ENCODE results near the gene COLGALT1.

COLGALT1 gene

DNA sequence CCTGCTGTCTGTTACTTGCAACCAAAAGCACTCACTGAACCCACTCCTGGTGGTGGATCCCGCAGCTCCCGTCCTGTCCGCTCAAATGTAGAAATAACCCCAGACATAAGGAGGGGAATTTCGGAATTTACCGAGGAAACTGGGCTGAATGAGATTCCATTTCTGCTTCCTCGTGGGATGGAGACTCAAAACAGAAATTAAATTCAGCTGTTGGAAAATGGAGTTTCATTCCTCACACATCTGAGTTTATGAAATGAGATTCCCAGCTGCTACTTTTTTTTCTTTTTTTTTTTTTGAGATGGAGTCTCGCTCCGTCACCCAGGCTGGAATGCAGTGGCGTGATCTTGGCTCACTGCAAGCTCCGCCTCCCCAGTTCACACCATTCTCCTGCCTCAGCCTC lies 44.3 kb downstream of the COLGALT1 start:
- no peak for DNase-seq (ENCODE audit: extremely low spot score)
- TF ChIP-seq, protein P1, sequence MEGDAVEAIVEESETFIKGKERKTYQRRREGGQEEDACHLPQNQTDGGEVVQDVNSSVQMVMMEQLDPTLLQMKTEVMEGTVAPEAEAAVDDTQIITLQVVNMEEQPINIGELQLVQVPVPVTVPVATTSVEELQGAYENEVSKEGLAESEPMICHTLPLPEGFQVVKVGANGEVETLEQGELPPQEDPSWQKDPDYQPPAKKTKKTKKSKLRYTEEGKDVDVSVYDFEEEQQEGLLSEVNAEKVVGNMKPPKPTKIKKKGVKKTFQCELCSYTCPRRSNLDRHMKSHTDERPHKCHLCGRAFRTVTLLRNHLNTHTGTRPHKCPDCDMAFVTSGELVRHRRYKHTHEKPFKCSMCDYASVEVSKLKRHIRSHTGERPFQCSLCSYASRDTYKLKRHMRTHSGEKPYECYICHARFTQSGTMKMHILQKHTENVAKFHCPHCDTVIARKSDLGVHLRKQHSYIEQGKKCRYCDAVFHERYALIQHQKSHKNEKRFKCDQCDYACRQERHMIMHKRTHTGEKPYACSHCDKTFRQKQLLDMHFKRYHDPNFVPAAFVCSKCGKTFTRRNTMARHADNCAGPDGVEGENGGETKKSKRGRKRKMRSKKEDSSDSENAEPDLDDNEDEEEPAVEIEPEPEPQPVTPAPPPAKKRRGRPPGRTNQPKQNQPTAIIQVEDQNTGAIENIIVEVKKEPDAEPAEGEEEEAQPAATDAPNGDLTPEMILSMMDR (IDR thresholded peaks at IDR 0.05; ENCODE audit: control extremely low read depth, extremely low read depth, low read depth, missing control alignments): no peak
- ChIA-PET POLR2A (no interaction called here), CTCF (interaction anchor here (1.3 kb wide), 1 partner anchor 14 kb away, joined by 3 read pairs; no protein-coding TSS in a partner anchor)

DNA sequence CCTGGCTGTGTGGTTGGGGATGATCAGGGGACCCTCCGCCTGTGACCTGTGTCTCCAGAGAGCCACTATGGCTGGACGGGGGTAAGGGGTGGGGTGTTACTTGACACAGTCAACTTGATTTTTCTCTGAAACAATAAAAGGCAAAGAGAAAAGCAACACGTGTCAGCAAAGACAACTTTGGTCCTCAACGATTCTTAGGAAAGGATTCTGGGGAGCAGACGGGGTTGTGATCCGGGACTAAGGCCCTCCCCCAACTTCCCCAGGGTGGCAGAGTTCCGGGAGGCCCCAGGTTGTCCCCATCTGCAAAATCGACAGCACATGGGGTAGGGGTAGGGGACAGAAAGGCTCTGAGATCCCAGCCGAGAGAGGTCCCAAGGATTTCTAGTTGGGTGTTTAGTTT lies 46.2 kb downstream of the COLGALT1 start:
- ChIA-PET CTCF (no interaction called here), POLR2A (no interaction called here)
- TF ChIP-seq, protein P1 (IDR thresholded peaks at IDR 0.05; ENCODE audit: control extremely low read depth, extremely low read depth, low read depth, missing control alignments): no peak
- DNase-seq (ENCODE audit: extremely low spot score): no peak

DNA sequence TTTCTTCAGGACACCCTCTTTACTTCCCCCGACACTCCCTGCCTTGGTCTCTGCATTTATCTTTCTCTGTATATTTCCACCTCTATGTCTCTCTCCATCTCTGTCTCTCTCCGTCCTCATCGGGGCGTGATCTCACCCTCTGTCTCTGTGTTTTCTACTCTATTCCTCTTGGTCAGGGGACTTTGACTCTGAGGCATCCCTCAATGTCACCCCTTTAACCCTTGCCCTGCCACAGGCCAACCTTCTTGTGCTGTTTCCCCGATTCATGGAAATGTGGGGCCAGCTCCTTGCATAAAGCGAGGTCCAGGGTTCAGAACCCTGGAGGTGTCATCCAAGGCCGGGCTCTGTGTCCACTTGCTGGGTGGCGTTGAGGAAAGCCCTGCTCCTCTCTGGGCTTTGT lies 46.8 kb downstream of the COLGALT1 start:
- TF ChIP-seq, protein P1 (IDR thresholded peaks at IDR 0.05; ENCODE audit: control extremely low read depth, extremely low read depth, low read depth, missing control alignments): no peak
- ChIA-PET POLR2A (no interaction called here), CTCF (no interaction called here)
- DNase-seq (ENCODE audit: extremely low spot score): no peak

DNA sequence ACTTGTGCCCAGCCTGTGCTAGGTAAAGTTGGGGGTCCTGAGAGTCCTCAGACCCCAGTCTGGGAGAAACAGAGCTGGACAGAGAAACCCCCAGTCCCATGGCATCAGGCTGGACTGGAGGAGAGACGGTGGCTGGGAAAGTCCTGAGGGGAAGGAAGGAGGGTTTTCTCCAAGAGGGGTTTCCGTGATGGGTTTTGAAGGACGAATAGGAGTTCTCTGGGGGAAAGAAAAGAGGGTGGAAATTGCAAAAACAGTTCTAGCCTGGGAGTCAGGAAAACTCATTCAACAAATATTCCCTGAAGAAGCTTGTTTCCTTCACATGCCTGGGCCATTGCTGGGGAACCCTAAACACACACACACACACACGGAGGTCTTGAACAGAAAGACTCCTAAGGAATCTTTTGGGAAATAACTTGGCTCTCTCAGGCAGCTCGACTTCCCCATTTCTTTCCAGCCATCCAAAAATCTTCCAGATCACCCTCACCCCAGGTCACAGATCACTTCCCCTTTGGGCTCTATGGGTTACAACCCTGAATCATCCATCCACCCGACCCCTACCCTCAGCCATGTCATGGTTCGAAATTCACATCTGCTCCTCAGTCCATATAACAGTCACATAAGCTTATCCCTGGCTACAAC lies 47.5 kb downstream of the COLGALT1 start:
- ChIA-PET POLR2A (interaction anchor here (0.7 kb wide), 1 partner anchor 169 kb away, joined by 3 read pairs; no protein-coding TSS in a partner anchor), CTCF (interaction anchor here (1.0 to 6.0 kb wide), 5 partner anchors 10 to 107 kb away, joined by 3 to 43 read pairs (median 4); partner anchors contain the start of gene PGLS)
- TF ChIP-seq, protein P1 (IDR thresholded peaks at IDR 0.05; ENCODE audit: control extremely low read depth, extremely low read depth, low read depth, missing control alignments): no peak
- DNase-seq (ENCODE audit: extremely low spot score): no peak

DNA sequence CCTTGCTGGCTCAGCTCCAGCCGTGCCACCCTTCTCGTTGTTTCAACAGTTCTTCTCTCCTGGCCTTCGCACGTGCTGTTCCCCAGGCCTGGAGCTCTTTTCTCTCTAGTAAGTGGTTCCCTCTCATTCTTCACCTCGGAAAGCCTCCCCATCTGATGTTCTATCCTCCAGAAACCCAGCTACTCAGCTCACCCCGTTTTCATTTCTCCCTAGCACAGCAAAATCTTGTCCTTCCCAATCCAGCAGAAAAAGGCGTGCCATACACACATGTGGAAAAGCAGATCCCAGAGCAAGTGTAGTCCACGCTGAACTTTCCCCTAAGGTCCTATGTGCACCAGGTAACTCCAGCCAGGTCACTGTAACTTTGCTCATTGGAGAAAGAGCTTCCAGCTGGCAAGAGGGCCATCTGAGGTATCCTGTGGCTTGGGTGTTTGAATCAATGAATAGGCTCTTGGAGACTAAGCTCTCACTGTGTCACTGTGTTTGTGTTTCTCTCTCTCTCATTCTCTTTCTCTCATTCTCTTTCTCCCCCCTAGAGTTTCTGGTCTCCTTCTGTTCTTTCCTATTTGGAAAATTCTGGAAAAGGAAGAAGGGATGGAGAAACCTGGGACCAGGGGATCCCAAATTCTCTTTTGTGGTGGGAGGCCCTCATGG lies 49.0 kb downstream of the COLGALT1 start:
- no peak for DNase-seq (ENCODE audit: extremely low spot score)
- ChIA-PET POLR2A (interaction anchor here (0.6 kb wide), 1 partner anchor 164 kb away, joined by 3 read pairs; no protein-coding TSS in a partner anchor), CTCF (interaction anchor here (0.7 to 6.0 kb wide), 11 partner anchors 9 to 251 kb away, joined by 3 to 43 read pairs (median 4); partner anchors contain the start of gene PGLS)
- TF ChIP-seq, protein P1 (IDR thresholded peaks at IDR 0.05; ENCODE audit: control extremely low read depth, extremely low read depth, low read depth, missing control alignments): no peak

DNA sequence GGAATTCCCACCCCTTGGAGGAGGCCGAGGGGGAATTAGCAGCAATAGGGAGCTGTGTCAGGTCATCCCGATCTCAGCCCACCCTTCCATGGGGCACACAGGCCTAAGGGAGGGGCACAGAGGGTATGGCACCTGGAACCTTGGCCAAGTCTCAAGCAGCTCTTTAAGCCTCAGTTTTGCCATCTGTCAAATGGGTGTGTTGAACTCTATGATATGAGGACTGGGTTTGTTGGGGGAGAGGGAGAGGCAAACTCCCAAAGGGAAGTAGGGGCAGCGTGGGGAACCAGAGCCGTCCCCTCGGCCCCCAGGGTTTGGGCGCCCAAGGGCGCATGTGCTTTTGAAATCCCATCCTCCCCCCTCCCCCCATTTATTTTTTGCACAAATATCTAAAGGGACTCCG lies 49.7 kb downstream of the COLGALT1 start:
- POLR2A ChIA-PET: interaction anchor here (0.6 kb wide), 1 partner anchor 164 kb away, joined by 3 read pairs; no protein-coding TSS in a partner anchor
- CTCF ChIA-PET: interaction anchor here (1.3 to 6.0 kb wide), 12 partner anchors 15 to 254 kb away, joined by 3 to 43 read pairs (median 6); partner anchors contain the start of gene RPL18A
- TF ChIP-seq, protein P1 (IDR thresholded peaks at IDR 0.05; ENCODE audit: control extremely low read depth, extremely low read depth, low read depth, missing control alignments): no peak
- DNase-seq (ENCODE audit: extremely low spot score): no peak
